ENCODE results near the gene GCLC. TPM values are rescaled to one million over a fixed set of nuclear protein-coding genes. Genes with fewer than 3 reads are reported as not detected.

GCLC gene
- total RNA-seq, 2 donors from 2014 or later, result 13.5 to 26.3 TPM

DNA sequence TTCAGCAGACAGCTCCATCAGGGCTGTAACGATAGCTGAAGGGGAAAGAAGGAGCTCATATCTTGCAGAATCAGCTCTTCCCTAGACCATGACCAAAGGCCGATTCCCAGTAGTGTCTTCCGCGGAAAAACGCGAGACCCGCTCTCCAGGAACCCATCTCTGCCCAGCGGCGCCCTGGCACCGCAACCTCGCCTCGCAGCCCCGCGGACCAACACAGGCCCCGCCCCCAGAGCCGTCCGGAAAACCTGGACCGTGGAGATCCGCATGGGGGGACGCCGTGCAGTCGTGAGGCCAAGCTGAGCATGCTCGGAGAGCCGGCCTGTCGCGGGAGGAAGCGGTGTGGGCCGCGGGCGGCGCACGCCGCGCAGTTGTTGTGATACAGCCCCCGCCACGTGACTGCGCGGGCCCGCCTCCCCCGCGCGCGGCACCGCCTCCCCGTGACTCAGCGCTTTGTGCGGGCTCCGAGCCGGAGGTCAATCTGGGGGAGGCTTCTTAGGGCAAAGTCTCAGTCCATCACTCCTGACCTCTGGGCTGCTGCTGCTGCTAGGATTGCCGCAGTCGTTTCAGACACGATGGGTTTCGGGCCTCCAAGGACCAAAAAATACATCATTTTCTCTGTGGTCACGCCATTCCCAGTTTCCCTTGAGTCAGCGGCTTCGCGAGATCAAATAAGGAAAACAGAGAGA is 3.1 kb upstream of the GCLC start:
- Histone ChIP-seq H3K36me3 (no peaks in the 10 kb centered on the region), H3K27ac (peak overlapping the region; percentile 93 to 95), H3K4me1 (peaks cover 0 to 27% of the 10 kb centered on the region in 2 donors), H3K4me3 (peak overlapping the region; percentile 40 to 63), H3K27me3 (no peaks in the 10 kb centered on the region), H3K9me3 (no peaks in the 10 kb centered on the region)
- TF ChIP-seq, protein P1, sequence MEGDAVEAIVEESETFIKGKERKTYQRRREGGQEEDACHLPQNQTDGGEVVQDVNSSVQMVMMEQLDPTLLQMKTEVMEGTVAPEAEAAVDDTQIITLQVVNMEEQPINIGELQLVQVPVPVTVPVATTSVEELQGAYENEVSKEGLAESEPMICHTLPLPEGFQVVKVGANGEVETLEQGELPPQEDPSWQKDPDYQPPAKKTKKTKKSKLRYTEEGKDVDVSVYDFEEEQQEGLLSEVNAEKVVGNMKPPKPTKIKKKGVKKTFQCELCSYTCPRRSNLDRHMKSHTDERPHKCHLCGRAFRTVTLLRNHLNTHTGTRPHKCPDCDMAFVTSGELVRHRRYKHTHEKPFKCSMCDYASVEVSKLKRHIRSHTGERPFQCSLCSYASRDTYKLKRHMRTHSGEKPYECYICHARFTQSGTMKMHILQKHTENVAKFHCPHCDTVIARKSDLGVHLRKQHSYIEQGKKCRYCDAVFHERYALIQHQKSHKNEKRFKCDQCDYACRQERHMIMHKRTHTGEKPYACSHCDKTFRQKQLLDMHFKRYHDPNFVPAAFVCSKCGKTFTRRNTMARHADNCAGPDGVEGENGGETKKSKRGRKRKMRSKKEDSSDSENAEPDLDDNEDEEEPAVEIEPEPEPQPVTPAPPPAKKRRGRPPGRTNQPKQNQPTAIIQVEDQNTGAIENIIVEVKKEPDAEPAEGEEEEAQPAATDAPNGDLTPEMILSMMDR (IDR thresholded peaks at IDR 0.05), result peak in 1 of 2 donors; percentile 31
- peak; percentile 98 for DNase-seq (ENCODE audit: low spot score)

DNA sequence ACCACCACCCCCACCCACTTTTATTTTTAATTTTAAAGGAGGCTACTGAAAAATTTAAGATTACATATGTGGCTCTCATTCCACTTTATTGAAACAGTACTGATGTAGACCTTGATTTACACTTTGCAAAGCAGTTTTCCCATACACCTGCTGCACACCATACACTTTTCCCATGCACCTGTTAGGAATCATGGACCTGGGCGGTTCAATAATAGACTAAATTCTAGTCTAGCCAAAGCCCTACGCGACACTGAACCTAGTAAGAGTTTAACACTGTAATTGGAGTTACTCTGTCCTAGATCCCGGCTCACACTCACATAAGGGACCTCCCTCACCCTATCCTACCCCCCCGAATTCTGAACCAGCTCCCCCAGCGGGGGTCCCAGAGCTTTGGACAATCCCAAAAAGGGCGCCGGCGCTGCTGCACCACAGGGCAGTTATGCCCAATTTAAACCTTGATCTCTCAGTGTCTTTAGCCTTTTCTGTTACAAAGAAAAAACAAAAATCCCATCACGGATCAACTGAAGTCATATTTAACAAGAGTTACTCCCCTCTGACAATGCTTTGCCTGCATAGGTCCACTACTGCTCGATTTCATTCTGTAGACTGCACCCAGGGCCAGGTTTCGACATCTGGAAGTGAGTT is 2.4 kb upstream of the GCLC start:
- TF ChIP-seq, protein P1 (IDR thresholded peaks at IDR 0.05), result no peak
- no peaks in the 10 kb centered on the region for H3K36me3 ChIP-seq
- H3K4me3 ChIP-seq, result peak overlapping the region; percentile 40 to 63
- no peak for DNase-seq (ENCODE audit: low spot score)
- H3K9me3 ChIP-seq, result no peaks in the 10 kb centered on the region
- peak overlapping the region; percentile 93 to 95 for H3K27ac ChIP-seq
- H3K4me1 ChIP-seq, result peaks cover 0 to 34% of the 10 kb centered on the region in 2 donors
- H3K27me3 ChIP-seq, result no peaks in the 10 kb centered on the region

DNA sequence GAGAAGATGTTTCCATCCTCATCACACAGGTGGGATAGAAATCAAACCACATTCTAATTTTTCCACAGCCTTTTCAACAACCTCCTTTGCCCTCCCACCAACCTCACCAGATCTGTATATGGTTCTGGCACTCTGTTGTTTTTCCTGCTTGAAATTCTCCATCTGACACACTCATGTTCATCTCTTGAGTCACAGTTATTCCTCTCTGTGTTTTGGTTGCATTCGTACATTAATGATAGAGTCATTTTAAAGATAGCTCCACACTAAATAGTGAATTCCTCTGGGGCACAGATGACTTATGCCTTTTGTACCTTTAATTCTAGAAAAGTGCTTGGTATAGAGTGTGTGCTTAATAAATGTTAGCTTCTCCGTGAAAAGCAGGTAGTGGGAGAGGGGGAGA is 1.4 kb upstream of the GCLC start:
- Histone ChIP-seq H3K4me3 (no peak overlapping the region), H3K27me3 (no peaks in the 10 kb centered on the region), H3K27ac (no peak overlapping the region), H3K9me3 (no peaks in the 10 kb centered on the region), H3K4me1 (peaks cover 0 to 38% of the 10 kb centered on the region in 2 donors), H3K36me3 (no peaks in the 10 kb centered on the region)
- TF ChIP-seq, protein P1 (IDR thresholded peaks at IDR 0.05), result no peak
- DNase-seq (ENCODE audit: low spot score), result no peak

DNA sequence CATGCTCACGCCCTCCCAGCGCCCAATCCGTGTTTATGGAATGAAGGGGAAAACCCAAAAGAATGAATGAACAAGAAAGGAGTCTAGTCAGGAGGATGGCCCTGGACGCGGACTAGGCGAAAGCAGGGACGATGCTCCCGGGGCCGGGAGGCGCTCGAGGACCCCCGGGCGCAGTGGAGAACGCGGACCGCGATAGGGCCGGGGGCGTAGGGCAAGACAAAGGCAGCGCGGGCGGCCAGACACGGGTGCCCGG is 758 bp downstream of the GCLC start:
- H3K4me3 ChIP-seq, result peak overlapping the region; percentile 69 to 88
- TF ChIP-seq, protein P1 (IDR thresholded peaks at IDR 0.05), result no peak

DNA sequence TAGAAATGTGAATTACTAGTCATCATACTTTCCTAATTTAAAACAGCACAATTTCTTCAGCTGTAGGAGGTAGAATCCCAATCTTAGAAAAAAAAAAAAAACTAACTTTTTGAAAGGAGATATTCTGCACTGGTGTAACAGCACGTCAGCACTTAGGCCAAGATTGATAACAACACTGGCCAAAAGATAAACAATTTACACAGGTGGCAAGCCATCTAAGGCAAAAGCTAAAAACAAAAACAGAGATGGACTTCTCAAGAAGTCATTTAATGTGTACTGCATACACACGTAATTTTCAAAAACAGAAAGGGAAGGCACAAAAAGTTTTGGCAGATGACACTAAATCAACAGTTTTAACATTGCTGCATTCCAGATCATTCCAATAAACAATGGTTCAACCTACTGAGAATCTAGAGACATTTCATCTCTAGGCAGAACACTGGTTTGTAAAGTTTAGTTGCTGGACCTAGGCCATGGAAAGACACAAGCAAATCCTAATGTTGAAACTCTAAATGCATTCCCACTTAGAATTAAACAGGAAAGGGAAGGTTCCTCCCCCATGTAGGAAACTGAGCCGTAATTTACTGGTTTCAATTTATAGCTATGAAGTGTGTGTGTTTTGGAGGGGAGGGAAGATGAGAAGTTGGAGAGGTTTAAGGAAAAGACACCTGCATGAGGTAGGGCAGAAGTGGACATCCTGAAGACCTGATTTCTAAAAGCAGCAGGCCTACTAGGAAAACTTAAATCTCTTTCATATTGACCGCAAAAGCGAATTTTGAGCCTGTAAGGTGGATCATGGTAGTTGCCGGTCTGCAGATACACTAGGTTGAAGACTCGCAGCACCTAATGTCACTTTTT is 1.3 kb downstream of the GCLC start:
- no peaks in the 10 kb centered on the region for H3K9me3 ChIP-seq
- no peaks in the 10 kb centered on the region for H3K36me3 ChIP-seq
- DNase-seq (ENCODE audit: low spot score), result no peak
- H3K27me3 ChIP-seq, result no peaks in the 10 kb centered on the region
- peak overlapping the region; percentile 69 to 88 for H3K4me3 ChIP-seq
- H3K4me1 ChIP-seq, result peaks cover 0 to 37% of the 10 kb centered on the region in 2 donors
- TF ChIP-seq, protein P1 (IDR thresholded peaks at IDR 0.05), result no peak
- peak overlapping the region; percentile 94 to 96 for H3K27ac ChIP-seq

More for the DNA sequence above, 758 bp downstream of the GCLC start:
- Histone ChIP-seq H3K9me3 (no peaks in the 10 kb centered on the region), H3K36me3 (no peaks in the 10 kb centered on the region), H3K27me3 (no peaks in the 10 kb centered on the region), H3K4me1 (peaks cover 0 to 38% of the 10 kb centered on the region in 2 donors), H3K27ac (peak overlapping the region; percentile 94 to 96)
- DNase-seq (ENCODE audit: low spot score), result no peak

Data from right atrium auricular region (tissue), 2 donors.